C4-2B (cell line): ENCODE results near the gene SEPTIN14.

ENCODE experiments used
- ZFX ChIP-seq: fragments of 450-650 bp; IDR thresholded peaks from 2 replicates; pipeline ENCODE4 v1.6.1; 2017
- TF ChIP-seq, protein P1 (sequence below): fragments of 450-650 bp; conservative IDR thresholded peaks from 2 replicates; pipeline ENCODE4 v1.5.1; 2017; ENCODE audit warnings: mild to moderate bottlenecking

- TF ChIP-seq, protein P1, sequence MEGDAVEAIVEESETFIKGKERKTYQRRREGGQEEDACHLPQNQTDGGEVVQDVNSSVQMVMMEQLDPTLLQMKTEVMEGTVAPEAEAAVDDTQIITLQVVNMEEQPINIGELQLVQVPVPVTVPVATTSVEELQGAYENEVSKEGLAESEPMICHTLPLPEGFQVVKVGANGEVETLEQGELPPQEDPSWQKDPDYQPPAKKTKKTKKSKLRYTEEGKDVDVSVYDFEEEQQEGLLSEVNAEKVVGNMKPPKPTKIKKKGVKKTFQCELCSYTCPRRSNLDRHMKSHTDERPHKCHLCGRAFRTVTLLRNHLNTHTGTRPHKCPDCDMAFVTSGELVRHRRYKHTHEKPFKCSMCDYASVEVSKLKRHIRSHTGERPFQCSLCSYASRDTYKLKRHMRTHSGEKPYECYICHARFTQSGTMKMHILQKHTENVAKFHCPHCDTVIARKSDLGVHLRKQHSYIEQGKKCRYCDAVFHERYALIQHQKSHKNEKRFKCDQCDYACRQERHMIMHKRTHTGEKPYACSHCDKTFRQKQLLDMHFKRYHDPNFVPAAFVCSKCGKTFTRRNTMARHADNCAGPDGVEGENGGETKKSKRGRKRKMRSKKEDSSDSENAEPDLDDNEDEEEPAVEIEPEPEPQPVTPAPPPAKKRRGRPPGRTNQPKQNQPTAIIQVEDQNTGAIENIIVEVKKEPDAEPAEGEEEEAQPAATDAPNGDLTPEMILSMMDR = no peak
- TF ChIP-seq ZFX = no peak
Measured at GRCh38 chr7:55898287-55898686, 35.7 kb upstream of the SEPTIN14 start.
